ENCODE measurements around the gene PARN. TPM values are rescaled to one million over a fixed set of nuclear protein-coding genes. Genes with fewer than 3 reads are reported as not detected.
"Not testable (repeated sequence)": the region's sequence is repeated elsewhere in the genome, so short reads cannot be mapped to it uniquely, and the experiment has no call there.

Gene PARN
- polyA plus RNA-seq, 1 experiment: 18.5 TPM

DNA sequence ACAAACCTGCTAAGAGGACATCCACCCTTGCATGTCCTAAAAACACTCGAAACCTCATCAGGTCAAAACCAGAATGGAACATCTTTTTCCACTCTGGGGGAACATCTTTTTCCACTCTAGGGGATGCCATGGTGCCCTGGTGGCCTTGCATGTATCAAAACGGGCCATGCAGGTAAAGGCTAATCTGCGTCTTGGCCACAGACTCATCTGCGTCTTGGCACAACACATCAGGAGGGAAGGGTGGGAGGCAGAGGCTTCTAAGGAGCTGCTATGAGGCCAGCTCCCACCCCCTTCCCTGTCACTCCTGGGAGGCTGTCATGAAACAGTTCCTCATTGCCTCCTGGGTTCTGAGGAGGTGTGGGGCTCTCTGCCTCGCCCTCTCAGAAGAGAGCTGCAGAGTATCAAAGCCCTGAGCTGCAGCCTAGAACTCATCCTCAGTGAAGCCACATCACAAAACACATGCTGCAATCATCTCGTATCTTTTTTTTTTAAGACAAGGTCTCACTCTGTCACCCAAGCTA is 27.6 kb downstream of the PARN start:
- ChIA-PET CTCF (interaction anchor here (0.9 kb wide), 1 partner anchor 362 kb away, joined by 3 read pairs; no protein-coding TSS in a partner anchor), POLR2A (no interaction called here)
- TF ChIP-seq, protein P1, sequence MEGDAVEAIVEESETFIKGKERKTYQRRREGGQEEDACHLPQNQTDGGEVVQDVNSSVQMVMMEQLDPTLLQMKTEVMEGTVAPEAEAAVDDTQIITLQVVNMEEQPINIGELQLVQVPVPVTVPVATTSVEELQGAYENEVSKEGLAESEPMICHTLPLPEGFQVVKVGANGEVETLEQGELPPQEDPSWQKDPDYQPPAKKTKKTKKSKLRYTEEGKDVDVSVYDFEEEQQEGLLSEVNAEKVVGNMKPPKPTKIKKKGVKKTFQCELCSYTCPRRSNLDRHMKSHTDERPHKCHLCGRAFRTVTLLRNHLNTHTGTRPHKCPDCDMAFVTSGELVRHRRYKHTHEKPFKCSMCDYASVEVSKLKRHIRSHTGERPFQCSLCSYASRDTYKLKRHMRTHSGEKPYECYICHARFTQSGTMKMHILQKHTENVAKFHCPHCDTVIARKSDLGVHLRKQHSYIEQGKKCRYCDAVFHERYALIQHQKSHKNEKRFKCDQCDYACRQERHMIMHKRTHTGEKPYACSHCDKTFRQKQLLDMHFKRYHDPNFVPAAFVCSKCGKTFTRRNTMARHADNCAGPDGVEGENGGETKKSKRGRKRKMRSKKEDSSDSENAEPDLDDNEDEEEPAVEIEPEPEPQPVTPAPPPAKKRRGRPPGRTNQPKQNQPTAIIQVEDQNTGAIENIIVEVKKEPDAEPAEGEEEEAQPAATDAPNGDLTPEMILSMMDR (IDR thresholded peaks at IDR 0.05; ENCODE audit: insufficient read depth, low read depth, low read length): no peak
- Histone ChIP-seq H3K27me3 (ENCODE audit: control insufficient read depth, insufficient read depth, low read length) (no peaks in the 10 kb centered on the region), H3K36me3 (ENCODE audit: control insufficient read depth, insufficient read depth, low read length) (peaks cover 10% of the 10 kb centered on the region), H3K4me3 (ENCODE audit: low read depth, low read length) (no peak overlapping the region)
- DNase-seq (ENCODE audit: low read depth): no peak

DNA sequence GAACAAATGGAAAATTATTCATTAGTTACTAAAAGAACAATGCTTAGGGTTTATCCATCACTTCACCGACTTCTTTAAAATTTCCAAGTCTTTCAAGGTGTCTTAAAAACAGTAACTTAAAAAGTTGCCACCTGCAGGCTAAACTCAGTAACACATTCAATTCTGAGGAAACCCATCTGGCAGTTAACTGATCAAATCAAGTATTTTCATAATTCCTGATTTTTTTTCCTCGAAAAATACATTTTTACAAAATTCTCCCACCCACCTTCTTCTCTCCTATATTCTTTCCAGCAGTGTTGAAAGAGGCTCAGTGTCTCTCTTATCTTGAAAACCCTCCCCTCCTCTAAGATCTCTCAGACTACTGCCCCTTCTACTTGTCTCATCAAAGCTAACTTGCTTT is 29.9 kb downstream of the PARN start:
- POLR2A ChIA-PET: no interaction called here
- no peak overlapping the region for H3K4me3 ChIP-seq (ENCODE audit: low read depth, low read length)
- CTCF ChIA-PET: interaction anchor here (0.8 to 2.0 kb wide), 8 partner anchors 10 to 351 kb away, joined by 3 to 8 read pairs (median 4); no protein-coding TSS in a partner anchor
- H3K27me3 ChIP-seq (ENCODE audit: control insufficient read depth, insufficient read depth, low read length): no peaks in the 10 kb centered on the region
- DNase-seq (ENCODE audit: low read depth): no peak
- TF ChIP-seq, protein P1 (IDR thresholded peaks at IDR 0.05; ENCODE audit: insufficient read depth, low read depth, low read length): peak; percentile 46
- peaks cover 6% of the 10 kb centered on the region for H3K36me3 ChIP-seq (ENCODE audit: control insufficient read depth, insufficient read depth, low read length)

- CTCF ChIA-PET: interaction anchor here (0.7 to 2.0 kb wide), 5 partner anchors 8 to 340 kb away, joined by 3 to 5 read pairs (median 3); no protein-coding TSS in a partner anchor
- TF ChIP-seq, protein P1 (IDR thresholded peaks at IDR 0.05; ENCODE audit: insufficient read depth, low read depth, low read length): no peak
- DNase-seq (ENCODE audit: low read depth): no peak
- Histone ChIP-seq H3K27me3 (ENCODE audit: control insufficient read depth, insufficient read depth, low read length) (no peaks in the 10 kb centered on the region), H3K4me3 (ENCODE audit: low read depth, low read length) (no peak overlapping the region), H3K36me3 (ENCODE audit: control insufficient read depth, insufficient read depth, low read length) (peaks cover 15% of the 10 kb centered on the region)
- POLR2A ChIA-PET: no interaction called here
Observed at GRCh38 chr16:14586637-14587305, 43.3 kb downstream of the PARN start.

GRCh38 chr16:14585287-14585686 is 44.8 kb downstream of the PARN start:
- CTCF ChIA-PET: interaction anchor here (2.0 kb wide), 1 partner anchor 336 kb away, joined by 5 read pairs; no protein-coding TSS in a partner anchor

DNA sequence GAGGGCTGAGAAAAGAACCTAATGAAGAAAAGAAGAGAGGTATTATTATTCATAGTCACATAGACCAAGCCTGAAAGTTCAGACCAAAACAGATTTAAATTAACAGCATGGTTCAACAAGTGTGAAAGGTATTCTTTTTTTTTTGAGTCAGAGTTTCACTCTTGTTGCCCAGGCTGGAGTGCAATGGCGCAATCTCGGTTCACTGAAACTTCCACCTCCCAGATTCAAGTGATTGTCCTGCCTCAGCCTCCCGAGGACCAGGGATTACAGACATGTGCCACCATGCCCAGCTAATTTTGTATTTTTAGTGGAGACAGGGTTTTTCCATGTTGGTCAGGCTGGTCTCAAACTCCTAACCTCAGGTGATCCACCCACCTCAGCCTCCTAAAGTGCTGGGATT is 49.1 kb downstream of the PARN start:
- POLR2A ChIA-PET; H3K27me3 ChIP-seq (ENCODE audit: control insufficient read depth, insufficient read depth, low read length); H3K36me3 ChIP-seq (ENCODE audit: control insufficient read depth, insufficient read depth, low read length); DNase-seq (ENCODE audit: low read depth); H3K4me3 ChIP-seq (ENCODE audit: low read depth, low read length); CTCF ChIA-PET: not testable (repeated sequence)

More at GRCh38 chr16:14585287-14585686, 44.8 kb downstream of the PARN start:
- H3K36me3 ChIP-seq (ENCODE audit: control insufficient read depth, insufficient read depth, low read length): peaks cover 13% of the 10 kb centered on the region
- no peak overlapping the region for H3K4me3 ChIP-seq (ENCODE audit: low read depth, low read length)
- H3K27me3 ChIP-seq (ENCODE audit: control insufficient read depth, insufficient read depth, low read length): no peaks in the 10 kb centered on the region
- DNase-seq (ENCODE audit: low read depth): no peak
- POLR2A ChIA-PET: no interaction called here
- TF ChIP-seq, protein P1 (IDR thresholded peaks at IDR 0.05; ENCODE audit: insufficient read depth, low read depth, low read length): no peak
